ENCODE data around the gene MRAP2. TPM values are rescaled to one million over a fixed set of nuclear protein-coding genes. Genes with fewer than 3 reads are reported as not detected.

The MRAP2 gene
- total and polyA plus RNA-seq, 2 experiments from 2014 or later: 6.1 to 13.5 TPM

GRCh38 chr6:84077645-84078044, 44.1 kb downstream of the MRAP2 start:
- no peak overlapping the region for H3K27ac Mint-ChIP-seq
- no peak for TF ChIP-seq ZNF114 (CRISPR knock-in tag; IDR thresholded peaks at IDR 0.05)
- no peak for TF ChIP-seq POLR2AphosphoS5 (IDR thresholded peaks at IDR 0.05; ENCODE audit: low read depth)
- TF ChIP-seq JUNB (IDR thresholded peaks at IDR 0.05; ENCODE audit: unreplicated experiment): no peak
- no peak for TF ChIP-seq CREB1 (CRISPR knock-in tag; IDR thresholded peaks at IDR 0.05; ENCODE audit: low read depth)
- TF ChIP-seq NANOG (IDR thresholded peaks at IDR 0.05; ENCODE audit: borderline replicate concordance): no peak
- TF ChIP-seq, protein P1, sequence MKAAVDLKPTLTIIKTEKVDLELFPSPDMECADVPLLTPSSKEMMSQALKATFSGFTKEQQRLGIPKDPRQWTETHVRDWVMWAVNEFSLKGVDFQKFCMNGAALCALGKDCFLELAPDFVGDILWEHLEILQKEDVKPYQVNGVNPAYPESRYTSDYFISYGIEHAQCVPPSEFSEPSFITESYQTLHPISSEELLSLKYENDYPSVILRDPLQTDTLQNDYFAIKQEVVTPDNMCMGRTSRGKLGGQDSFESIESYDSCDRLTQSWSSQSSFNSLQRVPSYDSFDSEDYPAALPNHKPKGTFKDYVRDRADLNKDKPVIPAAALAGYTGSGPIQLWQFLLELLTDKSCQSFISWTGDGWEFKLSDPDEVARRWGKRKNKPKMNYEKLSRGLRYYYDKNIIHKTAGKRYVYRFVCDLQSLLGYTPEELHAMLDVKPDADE (IDR thresholded peaks at IDR 0.05): no peak
- TF ChIP-seq EZH2 (IDR thresholded peaks at IDR 0.05; ENCODE audit: low read depth, unreplicated experiment): no peak
- TF ChIP-seq CTCF (conservative IDR thresholded peaks at IDR 0.05; ENCODE audit: low read depth in 2 of 2): no peak
- no peak for TF ChIP-seq STAT1 (IDR thresholded peaks at IDR 0.05; ENCODE audit: unreplicated experiment)
- TF ChIP-seq ZNF331 (CRISPR knock-in tag; IDR thresholded peaks at IDR 0.05; ENCODE audit: low read depth): no peak
- no peak for TF ChIP-seq EZH2phosphoT487 (IDR thresholded peaks at IDR 0.05; ENCODE audit: unreplicated experiment)
- TF ChIP-seq, protein P2, sequence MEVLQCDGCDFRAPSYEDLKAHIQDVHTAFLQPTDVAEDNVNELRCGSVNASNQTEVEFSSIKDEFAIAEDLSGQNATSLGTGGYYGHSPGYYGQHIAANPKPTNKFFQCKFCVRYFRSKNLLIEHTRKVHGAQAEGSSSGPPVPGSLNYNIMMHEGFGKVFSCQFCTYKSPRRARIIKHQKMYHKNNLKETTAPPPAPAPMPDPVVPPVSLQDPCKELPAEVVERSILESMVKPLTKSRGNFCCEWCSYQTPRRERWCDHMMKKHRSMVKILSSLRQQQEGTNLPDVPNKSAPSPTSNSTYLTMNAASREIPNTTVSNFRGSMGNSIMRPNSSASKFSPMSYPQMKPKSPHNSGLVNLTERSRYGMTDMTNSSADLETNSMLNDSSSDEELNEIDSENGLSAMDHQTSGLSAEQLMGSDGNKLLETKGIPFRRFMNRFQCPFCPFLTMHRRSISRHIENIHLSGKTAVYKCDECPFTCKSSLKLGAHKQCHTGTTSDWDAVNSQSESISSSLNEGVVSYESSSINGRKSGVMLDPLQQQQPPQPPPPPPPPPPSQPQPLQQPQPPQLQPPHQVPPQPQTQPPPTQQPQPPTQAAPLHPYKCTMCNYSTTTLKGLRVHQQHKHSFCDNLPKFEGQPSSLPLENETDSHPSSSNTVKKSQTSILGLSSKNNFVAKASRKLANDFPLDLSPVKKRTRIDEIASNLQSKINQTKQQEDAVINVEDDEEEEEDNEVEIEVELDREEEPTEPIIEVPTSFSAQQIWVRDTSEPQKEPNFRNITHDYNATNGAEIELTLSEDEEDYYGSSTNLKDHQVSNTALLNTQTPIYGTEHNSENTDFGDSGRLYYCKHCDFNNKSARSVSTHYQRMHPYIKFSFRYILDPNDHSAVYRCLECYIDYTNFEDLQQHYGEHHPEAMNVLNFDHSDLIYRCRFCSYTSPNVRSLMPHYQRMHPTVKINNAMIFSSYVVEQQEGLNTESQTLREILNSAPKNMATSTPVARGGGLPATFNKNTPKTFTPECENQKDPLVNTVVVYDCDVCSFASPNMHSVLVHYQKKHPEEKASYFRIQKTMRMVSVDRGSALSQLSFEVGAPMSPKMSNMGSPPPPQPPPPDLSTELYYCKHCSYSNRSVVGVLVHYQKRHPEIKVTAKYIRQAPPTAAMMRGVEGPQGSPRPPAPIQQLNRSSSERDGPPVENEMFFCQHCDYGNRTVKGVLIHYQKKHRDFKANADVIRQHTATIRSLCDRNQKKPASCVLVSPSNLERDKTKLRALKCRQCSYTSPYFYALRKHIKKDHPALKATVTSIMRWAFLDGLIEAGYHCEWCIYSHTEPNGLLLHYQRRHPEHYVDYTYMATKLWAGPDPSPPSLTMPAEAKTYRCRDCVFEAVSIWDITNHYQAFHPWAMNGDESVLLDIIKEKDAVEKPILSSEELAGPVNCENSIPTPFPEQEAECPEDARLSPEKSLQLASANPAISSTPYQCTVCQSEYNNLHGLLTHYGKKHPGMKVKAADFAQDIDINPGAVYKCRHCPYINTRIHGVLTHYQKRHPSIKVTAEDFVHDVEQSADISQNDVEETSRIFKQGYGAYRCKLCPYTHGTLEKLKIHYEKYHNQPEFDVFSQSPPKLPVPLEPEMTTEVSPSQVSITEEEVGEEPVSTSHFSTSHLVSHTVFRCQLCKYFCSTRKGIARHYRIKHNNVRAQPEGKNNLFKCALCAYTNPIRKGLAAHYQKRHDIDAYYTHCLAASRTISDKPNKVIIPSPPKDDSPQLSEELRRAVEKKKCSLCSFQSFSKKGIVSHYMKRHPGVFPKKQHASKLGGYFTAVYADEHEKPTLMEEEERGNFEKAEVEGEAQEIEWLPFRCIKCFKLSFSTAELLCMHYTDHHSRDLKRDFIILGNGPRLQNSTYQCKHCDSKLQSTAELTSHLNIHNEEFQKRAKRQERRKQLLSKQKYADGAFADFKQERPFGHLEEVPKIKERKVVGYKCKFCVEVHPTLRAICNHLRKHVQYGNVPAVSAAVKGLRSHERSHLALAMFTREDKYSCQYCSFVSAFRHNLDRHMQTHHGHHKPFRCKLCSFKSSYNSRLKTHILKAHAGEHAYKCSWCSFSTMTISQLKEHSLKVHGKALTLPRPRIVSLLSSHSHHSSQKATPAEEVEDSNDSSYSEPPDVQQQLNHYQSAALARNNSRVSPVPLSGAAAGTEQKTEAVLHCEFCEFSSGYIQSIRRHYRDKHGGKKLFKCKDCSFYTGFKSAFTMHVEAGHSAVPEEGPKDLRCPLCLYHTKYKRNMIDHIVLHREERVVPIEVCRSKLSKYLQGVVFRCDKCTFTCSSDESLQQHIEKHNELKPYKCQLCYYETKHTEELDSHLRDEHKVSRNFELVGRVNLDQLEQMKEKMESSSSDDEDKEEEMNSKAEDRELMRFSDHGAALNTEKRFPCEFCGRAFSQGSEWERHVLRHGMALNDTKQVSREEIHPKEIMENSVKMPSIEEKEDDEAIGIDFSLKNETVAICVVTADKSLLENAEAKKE (CRISPR knock-in tag; IDR thresholded peaks at IDR 0.05): no peak
- TF ChIP-seq, protein P3, sequence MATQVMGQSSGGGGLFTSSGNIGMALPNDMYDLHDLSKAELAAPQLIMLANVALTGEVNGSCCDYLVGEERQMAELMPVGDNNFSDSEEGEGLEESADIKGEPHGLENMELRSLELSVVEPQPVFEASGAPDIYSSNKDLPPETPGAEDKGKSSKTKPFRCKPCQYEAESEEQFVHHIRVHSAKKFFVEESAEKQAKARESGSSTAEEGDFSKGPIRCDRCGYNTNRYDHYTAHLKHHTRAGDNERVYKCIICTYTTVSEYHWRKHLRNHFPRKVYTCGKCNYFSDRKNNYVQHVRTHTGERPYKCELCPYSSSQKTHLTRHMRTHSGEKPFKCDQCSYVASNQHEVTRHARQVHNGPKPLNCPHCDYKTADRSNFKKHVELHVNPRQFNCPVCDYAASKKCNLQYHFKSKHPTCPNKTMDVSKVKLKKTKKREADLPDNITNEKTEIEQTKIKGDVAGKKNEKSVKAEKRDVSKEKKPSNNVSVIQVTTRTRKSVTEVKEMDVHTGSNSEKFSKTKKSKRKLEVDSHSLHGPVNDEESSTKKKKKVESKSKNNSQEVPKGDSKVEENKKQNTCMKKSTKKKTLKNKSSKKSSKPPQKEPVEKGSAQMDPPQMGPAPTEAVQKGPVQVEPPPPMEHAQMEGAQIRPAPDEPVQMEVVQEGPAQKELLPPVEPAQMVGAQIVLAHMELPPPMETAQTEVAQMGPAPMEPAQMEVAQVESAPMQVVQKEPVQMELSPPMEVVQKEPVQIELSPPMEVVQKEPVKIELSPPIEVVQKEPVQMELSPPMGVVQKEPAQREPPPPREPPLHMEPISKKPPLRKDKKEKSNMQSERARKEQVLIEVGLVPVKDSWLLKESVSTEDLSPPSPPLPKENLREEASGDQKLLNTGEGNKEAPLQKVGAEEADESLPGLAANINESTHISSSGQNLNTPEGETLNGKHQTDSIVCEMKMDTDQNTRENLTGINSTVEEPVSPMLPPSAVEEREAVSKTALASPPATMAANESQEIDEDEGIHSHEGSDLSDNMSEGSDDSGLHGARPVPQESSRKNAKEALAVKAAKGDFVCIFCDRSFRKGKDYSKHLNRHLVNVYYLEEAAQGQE (IDR thresholded peaks at IDR 0.05; ENCODE audit: unreplicated experiment): no peak
- DNase-seq (ENCODE audit: low spot score) (no peak), ATAC-seq (no peak)
- H3K79me2 ChIP-seq (replicated peaks; ENCODE audit: insufficient read depth): no peaks in the 10 kb centered on the region
- peaks cover 7% of the 10 kb centered on the region; the same call in 2 of the 3 replicates for H3K36me3 Mint-ChIP-seq (ENCODE audit: low read depth)
- no peaks in the 10 kb centered on the region for H3F3A ChIP-seq (replicated peaks; ENCODE audit: low read depth)
- H3K27ac ChIP-seq (ENCODE audit: low read depth): no peak overlapping the region
- no peak overlapping the region for H3K4me3 ChIP-seq
- no peaks in the 10 kb centered on the region for H3K36me3 ChIP-seq (ENCODE audit: insufficient read depth)
- H3K4me2 ChIP-seq: no peak overlapping the region
- H3K9me2 ChIP-seq (ENCODE audit: insufficient read depth): no peaks in the 10 kb centered on the region; the same call in 1 of the 2 replicates
- H4K20me1 ChIP-seq (replicated peaks; ENCODE audit: insufficient read depth): no peaks in the 10 kb centered on the region
- H3K4me1 ChIP-seq (ENCODE audit: insufficient read depth): peaks cover 12% of the 10 kb centered on the region
- H3K9me3 Mint-ChIP-seq: peaks cover 5% of the 10 kb centered on the region
- H3K4me1 Mint-ChIP-seq: peaks cover 16% of the 10 kb centered on the region
- H3K4me3 Mint-ChIP-seq: no peak overlapping the region
- H3K27me3 Mint-ChIP-seq (ENCODE audit: insufficient read depth, low read depth, poor library complexity): no peaks in the 10 kb centered on the region
- no peaks in the 10 kb centered on the region for H3K27me3 ChIP-seq (ENCODE audit: insufficient read depth)
- H2AFZ ChIP-seq: no peak overlapping the region

Measured in GM23338 (cell line).